H1 (cell line): ENCODE measurements around the gene TRIM28. TPM values are rescaled to one million over a fixed set of nuclear protein-coding genes. Genes with fewer than 3 reads are reported as not detected.

Source experiments
- CTCF ChIA-PET: fragments of 300-600 bp; sonication (Branson Sonifier 250); formaldehyde crosslinking; loops from one replicate; lab custom pipeline; 2021; ENCODE audit not compliant: partially characterized antibody; lab: Charles Lee
- POLR2A ChIA-PET: fragments of 300-600 bp; sonication (Branson Sonifier 250); formaldehyde crosslinking; loops from one replicate; lab custom pipeline; 2021; ENCODE audit warnings: inconsistent platforms; ENCODE audit not compliant: partially characterized antibody; lab: Charles Lee
- DNase-seq, 2 experiments: peaks; one replicate each; pipeline versions ENCODE4 v3.0.0 to v3.0.0-alpha.2; 2010 to 2022; ENCODE audit warnings: low spot score in 2 of 2, low read depth in 1 of 2, mixed read lengths in 1 of 2
- FAIRE-seq: peaks from 2 replicates; lab custom pipeline; 2011; peaks lifted over from hg19 to GRCh38; lab: Jason Lieb, UNC
- H2AFZ ChIP-seq: 2 replicates; pipeline ENCODE4 v1.8.1; 2012; ENCODE audit warnings: low read length, inconsistent platforms
- H2AK5ac ChIP-seq: 2 replicates; pipeline ENCODE4 v1.6.1; 2013; ENCODE audit warnings: low read depth, low read length
- H2BK120ac ChIP-seq: replicated peaks from 2 replicates; pipeline ENCODE3; 2013; ENCODE audit warnings: low read depth, low read length, inconsistent platforms
- H2BK12ac ChIP-seq: 2 replicates; pipeline ENCODE4 v1.6.1; 2013; ENCODE audit warnings: low read depth, low read length
- H2BK15ac ChIP-seq: 2 replicates; pipeline ENCODE4 v1.6.1; 2013; ENCODE audit warnings: low read length
- H2BK20ac ChIP-seq: 2 replicates; pipeline ENCODE4 v1.6.1; 2013; ENCODE audit warnings: low read length
- H2BK5ac ChIP-seq: 2 replicates; pipeline ENCODE4 v1.6.1; 2013; ENCODE audit warnings: low read depth, low read length
- H3K14ac ChIP-seq: 2 replicates; pipeline ENCODE4 v1.6.1; 2013; ENCODE audit warnings: inconsistent platforms; ENCODE audit not compliant: insufficient read length
- H3K18ac ChIP-seq: 2 replicates; pipeline ENCODE4 v1.6.1; 2013; ENCODE audit warnings: low read length; ENCODE audit errors: extremely low read depth
- H3K23ac ChIP-seq: 2 replicates; pipeline ENCODE4 v1.6.1; 2013; ENCODE audit warnings: inconsistent platforms; ENCODE audit not compliant: insufficient read length
- H3K23me2 ChIP-seq: 2 replicates; pipeline ENCODE4 v1.6.1; 2013; ENCODE audit warnings: low read depth, low read length
- H3K27ac ChIP-seq: 2 replicates; pipeline ENCODE4 v1.6.1; 2011; ENCODE audit warnings: low read depth, low read length, inconsistent platforms
- H3K27me3 ChIP-seq, 4 experiments: replicated peaks in 1 of 4; 1 replicate in 1 of 4; 2 replicates in 3 of 4; pipeline versions ENCODE4 v1.6.1 to v1.8.1; 2011 to 2013; ENCODE audit warnings: low read length in 3 of 4, mild to moderate bottlenecking in 3 of 4, inconsistent platforms in 2 of 4, mixed read lengths in 2 of 4, moderate library complexity in 1 of 4; ENCODE audit not compliant: control insufficient read depth in 3 of 4, insufficient read depth in 3 of 4; ENCODE audit errors: extremely low read depth in 1 of 4
- H3K36me3 ChIP-seq, 4 experiments: 2 replicates each; pipeline versions ENCODE4 v1.6.1 to v1.8.1; 2011 to 2013; ENCODE audit warnings: mild to moderate bottlenecking in 4 of 4, low read length in 3 of 4, moderate library complexity in 2 of 4, control low read depth in 1 of 4, inconsistent platforms in 1 of 4; ENCODE audit not compliant: insufficient read depth in 4 of 4, control insufficient read depth in 2 of 4
- H3K4ac ChIP-seq: replicated peaks from 2 replicates; pipeline ENCODE3; 2013; ENCODE audit warnings: low read length, low read depth, mixed read lengths, inconsistent platforms; ENCODE audit not compliant: insufficient read length
- H3K4me1 ChIP-seq, 4 experiments: replicated peaks in 1 of 4; 1 replicate in 1 of 4; 2 replicates in 3 of 4; pipeline versions ENCODE4 v1.6.1 to v1.8.1; 2011 to 2013; ENCODE audit warnings: low read length in 3 of 4, inconsistent platforms in 2 of 4, mixed read lengths in 1 of 4; ENCODE audit not compliant: insufficient read depth in 4 of 4, control insufficient read depth in 3 of 4
- H3K4me2 ChIP-seq, 2 experiments: 2 replicates each; pipeline versions ENCODE4 v1.6.1 to v1.8.1; 2011 to 2013; ENCODE audit warnings: low read depth in 2 of 2, low read length in 2 of 2, control low read depth in 1 of 2, inconsistent platforms in 1 of 2, mild to moderate bottlenecking in 1 of 2; ENCODE audit not compliant: insufficient read depth in 1 of 2
- H3K4me3 ChIP-seq, 4 experiments: fragments of 200-600, 300-600 bp in 1 of 4; sonication (generic), shearing (Covaris generic), sonication (Bioruptor Twin) in 1 of 4; 2 replicates each; pipeline versions ENCODE4 v1.5.1 to v1.8.1; 2011 to 2016; ENCODE audit warnings: low read length in 4 of 4, low read depth in 3 of 4, control low read depth in 2 of 4, inconsistent platforms in 2 of 4, mild to moderate bottlenecking in 2 of 4, mixed read lengths in 1 of 4, moderate library complexity in 1 of 4; ENCODE audit not compliant: insufficient read depth in 2 of 4; ENCODE audit errors: extremely low read depth in 1 of 4
- H3K56ac ChIP-seq: replicated peaks from 2 replicates; pipeline ENCODE3; 2013; ENCODE audit warnings: low read depth, mild to moderate bottlenecking, mixed read lengths, low read length, inconsistent platforms; ENCODE audit not compliant: insufficient read length
- H3K79me1 ChIP-seq: 2 replicates; pipeline ENCODE4 v1.6.1; 2013; ENCODE audit warnings: low read depth, low read length, control low read depth
- H3K79me2 ChIP-seq, 2 experiments: 2 replicates each; pipeline versions ENCODE4 v1.6.1 to v1.8.1; 2012 to 2013; ENCODE audit warnings: low read length in 2 of 2, mild to moderate bottlenecking in 2 of 2, inconsistent platforms in 1 of 2; ENCODE audit not compliant: insufficient read depth in 2 of 2, control insufficient read depth in 1 of 2
- H3K9ac ChIP-seq, 4 experiments: replicated peaks in 1 of 4; 1 replicate in 1 of 4; 2 replicates in 3 of 4; pipeline versions ENCODE4 v1.6.1 to v1.8.1; 2011 to 2013; ENCODE audit warnings: low read depth in 3 of 4, low read length in 3 of 4, control low read depth in 2 of 4, mild to moderate bottlenecking in 2 of 4, moderate library complexity in 2 of 4, inconsistent platforms in 1 of 4; ENCODE audit errors: extremely low read depth in 1 of 4
- H3K9me3 ChIP-seq, 2 experiments: 2 replicates each; pipeline versions ENCODE4 v1.6.1 to v1.8.1; 2012 to 2013; ENCODE audit warnings: mild to moderate bottlenecking in 2 of 2, moderate library complexity in 2 of 2, control low read depth in 1 of 2, inconsistent platforms in 1 of 2, low read depth in 1 of 2, low read length in 1 of 2, mixed read lengths in 1 of 2; ENCODE audit not compliant: insufficient read depth in 2 of 2
- H4K20me1 ChIP-seq, 2 experiments: replicated peaks in 1 of 2; 2 replicates each; pipeline versions ENCODE3 to v1.8.1; 2011 to 2013; ENCODE audit warnings: inconsistent platforms in 2 of 2, low read length in 2 of 2, mild to moderate bottlenecking in 1 of 2; ENCODE audit not compliant: insufficient read depth in 2 of 2, control insufficient read depth in 1 of 2
- H4K5ac ChIP-seq: 2 replicates; pipeline ENCODE4 v1.6.1; 2013; ENCODE audit warnings: low read length, low read depth, mixed read lengths, inconsistent platforms; ENCODE audit not compliant: insufficient read length
- H4K8ac ChIP-seq: 2 replicates; pipeline ENCODE4 v1.8.0; 2013; ENCODE audit warnings: mild to moderate bottlenecking, moderate library complexity, low read length, inconsistent platforms; ENCODE audit not compliant: insufficient read depth; ENCODE audit errors: extremely low read depth
- H4K91ac ChIP-seq: replicated peaks from 2 replicates; pipeline ENCODE3; 2013; ENCODE audit warnings: low read length, mixed read lengths, inconsistent platforms; ENCODE audit not compliant: insufficient read length
- CEBPB ChIP-seq: IDR thresholded peaks from 2 replicates; pipeline ENCODE4 v1.6.1; 2012; ENCODE audit warnings: low read depth, low read length
- EZH2 ChIP-seq: fragments of 200-600 bp; sonication (generic); IDR thresholded peaks from 2 replicates; pipeline ENCODE4 v1.7.1; 2012; ENCODE audit warnings: low read depth, mild to moderate bottlenecking, moderate library complexity, low read length, inconsistent platforms; ENCODE audit not compliant: severe bottlenecking
- NANOG ChIP-seq: IDR thresholded peaks from 2 replicates; pipeline ENCODE4 v1.6.1; 2011; ENCODE audit warnings: low read length, low read depth, mild to moderate bottlenecking, inconsistent platforms; ENCODE audit not compliant: insufficient read depth, poor library complexity, severe bottlenecking
- NRF1 ChIP-seq: IDR thresholded peaks from 2 replicates; pipeline ENCODE4 v1.6.1; 2011; ENCODE audit warnings: mild to moderate bottlenecking, low read depth, low read length, improper control_type of control experiment
- PHF8 ChIP-seq: fragments of 200-600 bp; sonication (generic); conservative IDR thresholded peaks from 2 replicates; pipeline ENCODE4 v1.7.1; 2012; ENCODE audit warnings: low read depth, mild to moderate bottlenecking, inconsistent platforms, low read length, moderate library complexity
- POLR2AphosphoS5 ChIP-seq: IDR thresholded peaks from 2 replicates; pipeline ENCODE4 v1.6.1; 2011; ENCODE audit warnings: low read depth, low read length
- SRF ChIP-seq: IDR thresholded peaks from 2 replicates; pipeline ENCODE4 v1.6.1; 2011; ENCODE audit warnings: mild to moderate bottlenecking, low read depth, low read length, moderate library complexity
- TAF1 ChIP-seq: IDR thresholded peaks from 2 replicates; pipeline ENCODE4 v1.6.1; 2011; ENCODE audit warnings: mild to moderate bottlenecking, low read depth, low read length
- ZNF274 ChIP-seq: IDR thresholded peaks from 2 replicates; pipeline ENCODE4 v1.7.0; 2012; ENCODE audit warnings: low read length, borderline replicate concordance; ENCODE audit errors: extremely low read depth
- WGBS, 2 experiments: shearing (Covaris generic) in 1 of 2; methylation state at CpG; one replicate each; pipeline versions ENCODE4 v1.1.6 to v1.1.7; 2013 to 2015; ENCODE audit warnings: low lambda C conversion rate in 2 of 2, mixed read lengths in 2 of 2, inconsistent platforms in 1 of 2, low coverage in 1 of 2, missing lambda C conversion rate in 1 of 2; ENCODE audit not compliant: insufficient replicate concordance in 2 of 2, insufficient coverage in 1 of 2, insufficient read length in 1 of 2; ENCODE audit errors: extremely low coverage in 1 of 2, missing lambda C conversion rate in 1 of 2; 5-methylcytosine and 5-hydroxymethylcytosine counted together
- polyA plus RNA-seq, 7 experiments: library from polyadenylated mRNA; depleted of rRNA in 3 of 7; stranded (reverse) in 5 of 7; unstranded in 2 of 7; fragments of >200 nt in 5 of 7; fragments of 200-250 nt in 2 of 7; gene quantifications; 1 replicate in 5 of 7; 2 replicates in 1 of 7; 4 replicates in 1 of 7; pipeline versions ENCODE4 v1.2.1 to v1.2.3, GENCODE V29; 2011 to 2013; ENCODE audit warnings: missing spikeins in 2 of 7, mixed read lengths in 2 of 7
- total RNA-seq: library from RNA; stranded (reverse); fragmentation: NEBNext Ultra II Directional; extraction: Animal tissue kit (Norgen Biotek cat#: 25700); gene quantifications from 2 replicates; pipeline ENCODE4 v1.2.1, GENCODE V29; 2021
- TF ChIP-seq, protein P1 (sequence below): IDR thresholded peaks from 2 replicates; pipeline ENCODE4 v1.6.1; 2011; ENCODE audit warnings: low read length, improper control_type of control experiment

Gene TRIM28
- total and polyA plus RNA-seq, 2 of the 8 experiments (the other 6 are each of a cell fraction or from before 2014, with no cell fraction given) = 1,433 to 1,442 TPM

DNA sequence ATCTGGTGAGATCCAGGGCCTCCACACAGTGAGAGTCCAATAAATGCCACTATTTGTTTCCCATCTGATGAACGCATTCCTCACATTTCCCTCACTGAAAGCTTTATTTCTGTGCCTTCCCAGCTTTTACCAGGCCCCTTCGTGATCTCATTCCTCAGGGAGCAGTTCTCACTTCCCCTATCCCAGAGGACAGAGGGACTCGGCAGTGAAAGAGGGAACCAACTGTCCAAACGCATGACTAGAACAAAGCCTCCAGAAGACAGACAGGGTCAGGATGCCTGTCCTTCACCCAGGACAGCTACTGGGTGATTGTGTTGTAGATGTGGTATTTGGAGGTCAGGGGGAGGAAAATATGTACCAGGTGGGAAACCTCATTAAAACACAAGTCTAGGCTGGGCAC, 22.2 kb upstream of the TRIM28 start:
- Histone ChIP-seq H2AK5ac (no peak overlapping the region), H3K9me3 (no peaks in the 10 kb centered on the region), H3K27me3 (no peaks in the 10 kb centered on the region; a peak in 1 of 7 replicates), H3K4me2 (peak overlapping the region; percentile 25 to 67; a peak in 2 of 4 replicates), H3K79me2 (peaks cover 0 to 15% of the 10 kb centered on the region in 2 experiments; a peak in 1 of 4 replicates), H2BK15ac (no peak overlapping the region), H2BK120ac (no peak overlapping the region), H4K91ac (no peak overlapping the region), H3K18ac (no peak overlapping the region), H4K8ac (no peak overlapping the region), H3K4ac (no peak overlapping the region), H3K4me3 (0 out of 8 replicates have a peak overlapping the region, but pooled peaks of 1 of the 4 experiments have one; percentile 13), H3K79me1 (peaks cover 2% of the 10 kb centered on the region; the same call in 1 of the 2 replicates), H3K56ac (no peak overlapping the region), H2BK5ac (no peak overlapping the region), H2BK20ac (no peak overlapping the region), H2AFZ (no peak overlapping the region), H3K14ac (no peak overlapping the region), H3K36me3 (peaks cover 0 to 7% (median 2%) of the 10 kb centered on the region in 4 experiments; a peak in 2 of 8 replicates), H3K9ac (0 out of 7 replicates have a peak overlapping the region, but pooled peaks of 1 of the 4 experiments have one; percentile 4), H3K23me2 (peaks cover 7% of the 10 kb centered on the region), H3K23ac (no peak overlapping the region), H4K20me1 (peaks cover 2 to 9% of the 10 kb centered on the region in 2 experiments), H3K27ac (no peak overlapping the region; the same call in 1 of the 2 replicates), H3K4me1 (peaks cover 0 to 16% (median 11%) of the 10 kb centered on the region in 4 experiments; a peak in 6 of 7 replicates), H4K5ac (no peak overlapping the region), H2BK12ac (no peak overlapping the region)
- 82% methylated on average over 4 of the region's 4 CpGs; no CpG with 5 or more reads in 1 of the 2 experiments for WGBS, 2 experiments
- DNase-seq = no peak
- POLR2A ChIA-PET = interaction anchor here (0.7 to 21.3 kb wide), 8 partner anchors 10 to 134 kb away, joined by 3 to 650 read pairs (median 35); partner anchors contain the start of genes CHMP2A, RPS5, TRIM28 and UBE2M
- CTCF ChIA-PET = interaction anchor here (0.6 to 3.8 kb wide), 7 partner anchors 14 to 669 kb away, joined by 3 to 35 read pairs (median 18); partner anchors contain the start of genes CHMP2A and UBE2M
- FAIRE-seq = no peak
- TF ChIP-seq ZNF274 = no peak
- no peak for TF ChIP-seq CEBPB
- no peak for TF ChIP-seq PHF8
- no peak for TF ChIP-seq NANOG
- no peak for TF ChIP-seq POLR2AphosphoS5
- TF ChIP-seq TAF1 = no peak
- no peak for TF ChIP-seq EZH2
- TF ChIP-seq, protein P1, sequence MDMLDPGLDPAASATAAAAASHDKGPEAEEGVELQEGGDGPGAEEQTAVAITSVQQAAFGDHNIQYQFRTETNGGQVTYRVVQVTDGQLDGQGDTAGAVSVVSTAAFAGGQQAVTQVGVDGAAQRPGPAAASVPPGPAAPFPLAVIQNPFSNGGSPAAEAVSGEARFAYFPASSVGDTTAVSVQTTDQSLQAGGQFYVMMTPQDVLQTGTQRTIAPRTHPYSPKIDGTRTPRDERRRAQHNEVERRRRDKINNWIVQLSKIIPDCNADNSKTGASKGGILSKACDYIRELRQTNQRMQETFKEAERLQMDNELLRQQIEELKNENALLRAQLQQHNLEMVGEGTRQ = no peak
- TF ChIP-seq SRF = no peak
- no peak for TF ChIP-seq NRF1
